ENCODE measurements around the gene FRY. TPM values are rescaled to one million over a fixed set of nuclear protein-coding genes. Genes with fewer than 3 reads are reported as not detected.

Gene FRY
- total RNA-seq, 1 donor from 2014 or later, result 4.5 TPM

DNA sequence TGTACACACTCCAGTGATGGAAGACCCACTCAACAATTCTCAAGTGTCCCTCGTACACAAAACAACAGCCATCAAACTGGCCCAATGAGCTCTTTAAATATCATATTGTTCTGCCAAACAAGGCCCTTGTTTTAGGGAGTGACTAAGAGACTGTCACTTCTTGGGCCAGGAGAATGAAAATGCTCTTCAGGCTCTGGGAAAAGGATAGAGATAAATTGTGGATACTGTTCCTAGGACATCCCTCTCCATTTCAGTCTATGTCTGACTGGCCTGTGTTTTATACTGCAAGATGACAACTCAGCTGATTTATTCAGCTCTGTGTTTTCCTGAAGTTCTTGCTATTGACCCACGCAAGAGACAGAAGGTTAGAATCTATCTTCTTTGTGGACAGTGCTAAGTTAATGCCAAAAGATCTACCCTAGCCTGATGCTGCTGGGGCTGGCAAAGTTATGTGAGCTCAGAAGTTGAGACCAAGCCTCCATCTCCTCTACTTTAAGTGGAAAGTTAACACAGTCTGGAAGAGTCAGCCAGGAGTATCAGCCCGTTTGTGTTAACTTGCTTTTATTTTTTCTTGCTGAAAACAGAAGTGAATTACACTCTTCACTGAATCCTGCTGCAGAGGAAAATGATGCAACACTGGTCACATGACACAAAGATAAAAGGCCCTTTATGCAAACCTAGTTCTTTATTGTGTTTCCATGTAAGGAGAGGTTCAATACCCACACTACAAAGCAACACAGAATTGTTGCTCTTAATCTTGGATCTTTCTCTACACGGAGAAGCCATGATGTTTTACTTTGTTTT lies 14.6 kb downstream of the FRY start:
- H3K36me3 Mint-ChIP-seq (ENCODE audit: low read depth, unreplicated experiment), result no peaks in the 10 kb centered on the region
- TF ChIP-seq, protein P1, sequence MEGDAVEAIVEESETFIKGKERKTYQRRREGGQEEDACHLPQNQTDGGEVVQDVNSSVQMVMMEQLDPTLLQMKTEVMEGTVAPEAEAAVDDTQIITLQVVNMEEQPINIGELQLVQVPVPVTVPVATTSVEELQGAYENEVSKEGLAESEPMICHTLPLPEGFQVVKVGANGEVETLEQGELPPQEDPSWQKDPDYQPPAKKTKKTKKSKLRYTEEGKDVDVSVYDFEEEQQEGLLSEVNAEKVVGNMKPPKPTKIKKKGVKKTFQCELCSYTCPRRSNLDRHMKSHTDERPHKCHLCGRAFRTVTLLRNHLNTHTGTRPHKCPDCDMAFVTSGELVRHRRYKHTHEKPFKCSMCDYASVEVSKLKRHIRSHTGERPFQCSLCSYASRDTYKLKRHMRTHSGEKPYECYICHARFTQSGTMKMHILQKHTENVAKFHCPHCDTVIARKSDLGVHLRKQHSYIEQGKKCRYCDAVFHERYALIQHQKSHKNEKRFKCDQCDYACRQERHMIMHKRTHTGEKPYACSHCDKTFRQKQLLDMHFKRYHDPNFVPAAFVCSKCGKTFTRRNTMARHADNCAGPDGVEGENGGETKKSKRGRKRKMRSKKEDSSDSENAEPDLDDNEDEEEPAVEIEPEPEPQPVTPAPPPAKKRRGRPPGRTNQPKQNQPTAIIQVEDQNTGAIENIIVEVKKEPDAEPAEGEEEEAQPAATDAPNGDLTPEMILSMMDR (IDR thresholded peaks at IDR 0.05; ENCODE audit: unreplicated experiment), result no peak
- DNase-seq (ENCODE audit: low spot score), result no peak
- no peaks in the 10 kb centered on the region for H3K27me3 Mint-ChIP-seq (ENCODE audit: unreplicated experiment)
- H3K4me3 Mint-ChIP-seq (ENCODE audit: unreplicated experiment), result no peak overlapping the region
- no peak overlapping the region for H3K27ac Mint-ChIP-seq (ENCODE audit: unreplicated experiment)
- peaks cover 12% of the 10 kb centered on the region for H3K4me1 Mint-ChIP-seq (ENCODE audit: unreplicated experiment)
- no peaks in the 10 kb centered on the region for H3K9me3 Mint-ChIP-seq (ENCODE audit: unreplicated experiment)

DNA sequence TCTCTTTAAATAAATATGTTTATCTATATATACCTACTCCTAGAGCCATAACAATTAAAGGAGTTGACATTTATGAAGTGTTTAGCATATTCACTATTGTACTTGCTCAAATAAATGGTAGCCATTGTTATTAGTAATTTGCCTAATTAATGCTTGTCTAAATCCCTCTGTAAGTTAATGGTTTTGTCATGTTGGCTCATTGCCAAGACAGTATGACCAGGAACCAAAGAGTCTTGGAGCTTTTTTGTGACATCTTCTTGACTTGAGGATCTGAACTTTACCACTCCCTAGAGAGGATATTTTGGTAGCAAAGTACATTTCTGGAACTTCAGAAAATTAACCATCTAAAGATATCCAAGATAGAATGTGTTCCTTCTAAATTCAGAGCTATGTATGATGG lies 15.5 kb downstream of the FRY start:
- H3K36me3 Mint-ChIP-seq (ENCODE audit: low read depth, unreplicated experiment), result no peaks in the 10 kb centered on the region
- no peaks in the 10 kb centered on the region for H3K9me3 Mint-ChIP-seq (ENCODE audit: unreplicated experiment)
- H3K4me1 Mint-ChIP-seq (ENCODE audit: unreplicated experiment), result peaks cover 12% of the 10 kb centered on the region
- no peak for DNase-seq (ENCODE audit: low spot score)
- no peak overlapping the region for H3K27ac Mint-ChIP-seq (ENCODE audit: unreplicated experiment)
- no peaks in the 10 kb centered on the region for H3K27me3 Mint-ChIP-seq (ENCODE audit: unreplicated experiment)
- no peak overlapping the region for H3K4me3 Mint-ChIP-seq (ENCODE audit: unreplicated experiment)
- TF ChIP-seq, protein P1 (IDR thresholded peaks at IDR 0.05; ENCODE audit: unreplicated experiment), result no peak

DNA sequence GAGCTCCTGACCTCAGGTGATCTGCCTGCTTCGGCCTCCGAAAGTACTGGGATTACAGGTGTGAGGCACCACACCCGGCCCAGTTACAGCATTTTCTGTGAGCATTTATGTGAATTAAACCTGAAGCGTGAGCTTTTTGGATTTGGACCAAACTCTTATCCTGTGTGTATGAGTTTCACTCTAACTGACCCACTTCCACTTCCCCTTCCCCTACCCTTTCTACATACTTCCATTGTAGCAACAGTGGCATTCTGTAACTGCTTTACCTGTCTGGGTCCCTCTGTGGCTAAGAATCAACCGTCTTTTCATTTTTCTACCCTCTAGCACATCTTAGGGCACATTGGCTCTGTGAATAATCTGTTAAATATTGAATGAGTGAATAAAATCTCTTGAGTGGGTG lies 16.2 kb downstream of the FRY start:
- no peaks in the 10 kb centered on the region for H3K36me3 Mint-ChIP-seq (ENCODE audit: low read depth, unreplicated experiment)
- no peak for DNase-seq (ENCODE audit: low spot score)
- H3K27ac Mint-ChIP-seq (ENCODE audit: unreplicated experiment), result no peak overlapping the region
- H3K27me3 Mint-ChIP-seq (ENCODE audit: unreplicated experiment), result no peaks in the 10 kb centered on the region
- TF ChIP-seq, protein P1 (IDR thresholded peaks at IDR 0.05; ENCODE audit: unreplicated experiment), result no peak
- H3K4me3 Mint-ChIP-seq (ENCODE audit: unreplicated experiment), result no peak overlapping the region
- H3K4me1 Mint-ChIP-seq (ENCODE audit: unreplicated experiment), result peaks cover 7% of the 10 kb centered on the region
- H3K9me3 Mint-ChIP-seq (ENCODE audit: unreplicated experiment), result no peaks in the 10 kb centered on the region

DNA sequence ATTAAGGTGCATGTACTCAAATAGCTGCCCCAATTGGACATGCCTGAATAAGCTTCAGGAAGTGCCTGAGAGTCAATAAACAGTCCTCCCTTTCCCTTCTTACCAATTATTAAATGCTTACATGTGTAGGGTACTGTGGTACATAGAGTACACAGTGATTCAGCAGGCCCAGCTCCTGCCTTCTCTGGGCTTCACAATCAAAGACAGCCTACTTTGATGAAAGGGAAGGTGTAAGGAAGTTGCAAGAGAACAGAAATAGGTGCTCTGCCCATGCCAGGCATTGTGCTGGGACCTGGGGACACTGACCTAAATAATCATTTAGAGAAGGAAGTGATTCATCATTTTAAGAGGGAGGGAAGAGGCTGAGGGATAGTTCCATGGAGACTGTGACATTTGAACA lies 17.2 kb downstream of the FRY start:
- DNase-seq (ENCODE audit: low spot score), result no peak
- H3K4me1 Mint-ChIP-seq (ENCODE audit: unreplicated experiment), result peaks cover 5% of the 10 kb centered on the region
- H3K36me3 Mint-ChIP-seq (ENCODE audit: low read depth, unreplicated experiment), result no peaks in the 10 kb centered on the region
- no peaks in the 10 kb centered on the region for H3K9me3 Mint-ChIP-seq (ENCODE audit: unreplicated experiment)
- TF ChIP-seq, protein P1 (IDR thresholded peaks at IDR 0.05; ENCODE audit: unreplicated experiment), result no peak
- no peak overlapping the region for H3K4me3 Mint-ChIP-seq (ENCODE audit: unreplicated experiment)
- H3K27ac Mint-ChIP-seq (ENCODE audit: unreplicated experiment), result no peak overlapping the region
- no peaks in the 10 kb centered on the region for H3K27me3 Mint-ChIP-seq (ENCODE audit: unreplicated experiment)

DNA sequence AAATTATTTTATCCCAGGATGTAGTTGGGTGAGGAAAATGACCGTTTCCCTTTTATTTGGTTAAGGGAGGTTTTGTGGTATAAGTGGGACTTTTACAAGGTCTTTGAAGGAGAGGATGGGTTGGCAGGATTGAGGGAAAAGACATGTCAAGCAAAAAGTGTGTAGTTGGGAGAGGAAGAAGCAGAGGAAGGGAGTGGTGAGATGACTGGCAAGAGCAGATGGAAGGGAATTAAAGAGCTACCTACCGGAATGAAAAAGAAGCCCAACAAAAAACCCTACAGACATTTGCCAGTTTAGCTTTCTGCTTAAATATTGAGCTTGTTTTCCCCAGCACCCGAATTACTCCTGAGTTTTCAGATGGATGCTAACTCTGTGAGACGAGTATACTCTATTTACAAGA lies 19.6 kb downstream of the FRY start:
- no peak for DNase-seq (ENCODE audit: low spot score)
- Mint-ChIP-seq H3K4me3 (ENCODE audit: unreplicated experiment) (no peak overlapping the region), H3K9me3 (ENCODE audit: unreplicated experiment) (no peaks in the 10 kb centered on the region), H3K27me3 (ENCODE audit: unreplicated experiment) (no peaks in the 10 kb centered on the region), H3K4me1 (ENCODE audit: unreplicated experiment) (peaks cover 5% of the 10 kb centered on the region), H3K36me3 (ENCODE audit: low read depth, unreplicated experiment) (no peaks in the 10 kb centered on the region), H3K27ac (ENCODE audit: unreplicated experiment) (no peak overlapping the region)
- TF ChIP-seq, protein P1 (IDR thresholded peaks at IDR 0.05; ENCODE audit: unreplicated experiment), result no peak
